Stimulated activated naive CD4-positive, alpha-beta T cell treated with Interleukin-2 at 50 U/mL for 16 hours (primary cell): ENCODE measurements around the gene FAM237A.

Source experiments
- DNase-seq: peaks from one replicate; lab custom pipeline; 2025; lab: John Stamatoyannopoulos, UW

The FAM237A gene

DNA sequence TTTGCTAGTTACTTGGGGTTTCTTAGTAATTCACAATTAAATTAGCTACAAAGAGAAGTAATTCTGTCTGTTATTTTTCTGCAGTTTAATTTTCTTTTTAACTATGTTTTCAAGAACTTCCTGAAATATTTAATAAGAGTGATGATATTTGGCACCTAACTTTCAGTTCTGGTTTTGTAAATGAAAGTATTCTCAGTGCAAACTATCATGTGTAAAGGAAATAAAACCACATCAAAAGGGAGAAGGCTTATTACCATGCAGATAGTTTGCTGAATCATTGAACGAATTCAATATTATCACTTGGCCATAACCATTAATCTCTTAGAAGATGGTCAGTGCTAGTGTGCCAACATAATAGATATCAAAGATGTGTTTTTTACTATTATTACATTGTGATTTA lies 46.7 kb downstream of the FAM237A start:
- DNase-seq: no peak

- DNase-seq: no peak
Observed at GRCh38 chr2:206692971-206693370, 50.7 kb downstream of the FAM237A start.

- no peak for DNase-seq
Observed at GRCh38 chr2:206693399-206694137, 51.3 kb downstream of the FAM237A start.

DNA sequence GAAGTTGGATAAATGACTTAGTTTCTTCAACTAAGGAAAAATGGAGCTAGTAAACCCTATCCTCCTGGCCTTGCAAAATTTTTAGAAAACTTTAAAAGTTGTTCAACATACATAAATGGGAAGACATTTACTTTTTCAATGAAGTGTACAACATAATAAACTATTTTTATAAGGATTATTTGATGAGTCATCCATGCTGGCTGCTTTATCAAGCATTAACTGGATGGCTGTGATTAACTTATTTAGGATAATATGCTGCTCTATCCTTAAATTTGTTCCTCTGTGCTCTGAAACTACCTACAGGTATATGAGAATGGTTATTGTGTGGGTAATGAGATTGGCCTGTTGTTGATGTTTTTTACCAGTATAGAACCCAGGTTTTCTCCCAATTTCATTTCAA lies 54.6 kb downstream of the FAM237A start:
- DNase-seq: no peak

- no peak for DNase-seq
Observed at GRCh38 chr2:206698811-206699210, 56.5 kb downstream of the FAM237A start.
